NCI-H460 (cell line): ENCODE results near the gene MAP3K6. TPM values are rescaled to one million over a fixed set of nuclear protein-coding genes. Genes with fewer than 3 reads are reported as not detected.

Experiments
- DNase-seq: peaks from one replicate; pipeline ENCODE4 v3.0.0-alpha.2; 2016; ENCODE audit warnings: low read depth; ENCODE audit errors: extremely low read depth
- total RNA-seq: library from RNA; depleted of rRNA; stranded (reverse); fragments of >200 nt; shearing (Covaris generic); gene quantifications from 2 replicates; pipeline ENCODE4 v1.2.3, GENCODE V29; 2014

Gene MAP3K6
- total RNA-seq, 1 experiment from 2014 or later: 2.7 TPM

GRCh38 chr1:27379564-27380122, 12.9 kb upstream of the MAP3K6 start:
- DNase-seq: no peak

GRCh38 chr1:27377760-27378495, 11.2 kb upstream of the MAP3K6 start:
- DNase-seq: no peak

- DNase-seq: no peak
Measured at GRCh38 chr1:27374362-27375086, 7.8 kb upstream of the MAP3K6 start, which contains the start of gene FCN3. Gene FCN3, minus strand, starts transcription at chr1:27374824. Its CDS starts 6 bp downstream, at chr1:27374818.

- no peak for DNase-seq
Measured at GRCh38 chr1:27372808-27373690, 6.3 kb upstream of the MAP3K6 start.

GRCh38 chr1:27372022-27372807, 5.5 kb upstream of the MAP3K6 start:
- DNase-seq: no peak

GRCh38 chr1:27368869-27369582, 2.3 kb upstream of the MAP3K6 start:
- no peak for DNase-seq

GRCh38 chr1:27367160-27367650, 444 bp upstream of the MAP3K6 start:
- no peak for DNase-seq

- peak; percentile 59 for DNase-seq
Measured at GRCh38 chr1:27366113-27366410, 699 bp downstream of the MAP3K6 start.

GRCh38 chr1:27365372-27366112, 1.2 kb downstream of the MAP3K6 start:
- peak; percentile 81 for DNase-seq

GRCh38 chr1:27364696-27365371, 1.9 kb downstream of the MAP3K6 start:
- DNase-seq: no peak

- no peak for DNase-seq
Measured at GRCh38 chr1:27363766-27364695, 2.7 kb downstream of the MAP3K6 start.

- no peak for DNase-seq
Measured at GRCh38 chr1:27361553-27361952, 5.2 kb downstream of the MAP3K6 start.

- no peak for DNase-seq
Measured at GRCh38 chr1:27361044-27361402, 5.7 kb downstream of the MAP3K6 start.

GRCh38 chr1:27360159-27361043, 6.4 kb downstream of the MAP3K6 start:
- DNase-seq: no peak

- no peak for DNase-seq
Measured at GRCh38 chr1:27359822-27360158, 7.0 kb downstream of the MAP3K6 start.

GRCh38 chr1:27358928-27359313, 7.8 kb downstream of the MAP3K6 start:
- no peak for DNase-seq
